GM19025 (cell line): ENCODE measurements around the gene PLPPR3.

Source experiments
- ATAC-seq: cut with Tn5 transposase; IDR thresholded peaks from one replicate; pipeline ENCODE4 v1.9.1; 2021; ENCODE audit warnings: mild to moderate bottlenecking, low read depth, moderate library complexity; ENCODE audit not compliant: unreplicated experiment

PLPPR3 gene

GRCh38 chr19:821825-822503, at the start of gene PLPPR3:
Gene PLPPR3, minus strand, starts transcription at chr19:821955. Its CDS starts 396 bp downstream, at chr19:821559.
- no peak for ATAC-seq

GRCh38 chr19:870963-871401, 49.2 kb upstream of the PLPPR3 start:
- no peak for ATAC-seq

- no peak for ATAC-seq
Measured at GRCh38 chr19:870314-870713, 48.6 kb upstream of the PLPPR3 start.

- ATAC-seq: no peak
Measured at GRCh38 chr19:869245-870177, 47.8 kb upstream of the PLPPR3 start.

GRCh38 chr19:868458-869244, 46.9 kb upstream of the PLPPR3 start:
- no peak for ATAC-seq

GRCh38 chr19:867855-868457, 46.2 kb upstream of the PLPPR3 start:
- no peak for ATAC-seq

- ATAC-seq: no peak
Measured at GRCh38 chr19:867301-867793, 45.6 kb upstream of the PLPPR3 start.

GRCh38 chr19:866769-867300, 45.1 kb upstream of the PLPPR3 start:
- ATAC-seq: no peak

- ATAC-seq: no peak
Measured at GRCh38 chr19:863315-863620, 41.5 kb upstream of the PLPPR3 start.

GRCh38 chr19:862581-863314, 41.0 kb upstream of the PLPPR3 start:
- no peak for ATAC-seq

- no peak for ATAC-seq
Measured at GRCh38 chr19:861756-862580, 40.2 kb upstream of the PLPPR3 start.

- no peak for ATAC-seq
Measured at GRCh38 chr19:861141-861755, 39.5 kb upstream of the PLPPR3 start.

- ATAC-seq: no peak
Measured at GRCh38 chr19:858868-859843, 37.4 kb upstream of the PLPPR3 start, which contains the start of gene CFD. Gene CFD, plus strand, starts transcription at chr19:859664. Its CDS starts 26 bp downstream, at chr19:859690.

- ATAC-seq: no peak
Measured at GRCh38 chr19:858284-858683, 36.5 kb upstream of the PLPPR3 start.

GRCh38 chr19:855566-856120, 33.9 kb upstream of the PLPPR3 start:
- ATAC-seq: no peak

GRCh38 chr19:855142-855541, 33.4 kb upstream of the PLPPR3 start:
- no peak for ATAC-seq

- no peak for ATAC-seq
Measured at GRCh38 chr19:854549-854948, 32.8 kb upstream of the PLPPR3 start.
